Stromal cell of bone marrow (primary cell): ENCODE data around the gene PODN.

ENCODE experiments used
- DNase-seq: peaks from one replicate; pipeline ENCODE4 v3.0.0-alpha.2; 2012; ENCODE audit warnings: low read depth

The PODN gene

DNA sequence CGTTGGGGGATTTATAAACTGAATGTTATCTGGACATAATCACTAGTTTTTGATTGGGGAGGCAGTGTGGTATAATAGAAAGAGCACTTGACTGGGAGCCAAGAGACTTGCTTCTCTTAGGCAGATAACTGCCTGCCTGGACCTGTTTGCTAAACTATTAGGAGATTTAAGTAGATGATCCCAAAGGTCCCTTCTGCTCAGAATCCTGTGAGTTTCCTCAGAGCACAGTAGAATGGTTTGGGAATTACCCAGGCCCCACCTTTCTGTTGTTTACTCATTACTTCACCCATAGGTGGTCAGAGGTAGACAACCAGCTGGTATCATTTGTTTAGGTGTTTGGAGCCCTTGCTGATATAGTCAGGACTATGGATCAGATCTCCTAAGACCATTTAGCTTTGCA is 10.3 kb upstream of the PODN start:
- DNase-seq = no peak

DNA sequence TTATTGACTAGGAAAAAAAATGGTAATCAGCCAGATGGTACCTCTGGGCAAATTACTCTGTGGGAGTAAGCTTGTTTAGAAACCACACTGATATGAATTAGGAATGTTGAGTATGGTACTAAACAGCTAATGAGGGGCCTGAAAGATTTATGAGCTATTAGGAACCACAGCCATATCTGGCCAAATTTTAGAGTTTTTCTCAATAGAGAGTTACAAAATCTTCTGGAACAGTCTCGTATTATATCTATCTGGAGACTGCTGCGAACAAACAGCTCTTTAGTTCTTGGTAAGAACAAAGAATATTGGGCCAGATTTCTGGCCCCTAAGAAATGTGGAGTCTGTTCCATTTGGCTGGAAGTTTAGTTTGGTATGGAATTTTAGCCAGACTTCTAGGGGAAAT is 4.9 kb upstream of the PODN start:
- DNase-seq = no peak

- peak; percentile 81 for DNase-seq
Measured at GRCh38 chr1:53060579-53060978, 1.4 kb upstream of the PODN start.

DNA sequence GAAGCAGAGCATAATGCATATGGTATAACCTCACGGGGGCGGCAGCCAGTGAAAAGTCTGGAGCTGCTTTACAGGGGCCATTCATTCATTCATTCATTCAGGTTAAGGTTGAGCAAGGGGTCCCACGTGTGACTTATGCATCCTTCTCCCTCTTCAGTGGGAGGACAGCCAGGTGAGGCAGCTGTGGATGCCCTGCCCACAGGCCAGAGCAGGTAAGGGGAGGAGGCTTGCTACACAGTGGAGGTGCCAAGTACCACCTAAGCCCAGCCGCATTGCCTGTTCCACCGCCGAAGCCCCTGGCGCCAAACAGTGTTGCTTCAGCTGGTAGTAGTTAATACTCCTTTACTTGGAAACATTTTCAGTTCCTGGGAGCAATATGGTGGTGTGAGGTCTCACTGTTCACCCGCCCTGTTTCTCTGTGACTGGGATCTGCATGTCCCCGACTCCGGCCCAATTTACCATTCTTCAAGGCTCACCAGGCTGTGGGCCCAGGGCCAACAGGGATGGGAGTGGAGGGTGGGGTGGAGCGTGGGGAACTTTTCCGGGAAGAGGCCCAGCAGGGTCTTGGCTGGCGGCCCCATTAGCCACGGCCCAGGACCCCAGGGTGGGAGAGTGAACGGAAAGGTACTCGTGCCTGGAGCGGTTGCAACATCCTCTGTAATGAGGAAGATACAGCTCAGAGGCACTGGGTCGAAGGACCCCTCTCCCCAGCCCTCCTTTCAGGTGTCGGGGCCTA is 722 bp upstream of the PODN start:
- DNase-seq = no peak

- DNase-seq = no peak
Measured at GRCh38 chr1:53062708-53063591, 937 bp downstream of the PODN start.

DNA sequence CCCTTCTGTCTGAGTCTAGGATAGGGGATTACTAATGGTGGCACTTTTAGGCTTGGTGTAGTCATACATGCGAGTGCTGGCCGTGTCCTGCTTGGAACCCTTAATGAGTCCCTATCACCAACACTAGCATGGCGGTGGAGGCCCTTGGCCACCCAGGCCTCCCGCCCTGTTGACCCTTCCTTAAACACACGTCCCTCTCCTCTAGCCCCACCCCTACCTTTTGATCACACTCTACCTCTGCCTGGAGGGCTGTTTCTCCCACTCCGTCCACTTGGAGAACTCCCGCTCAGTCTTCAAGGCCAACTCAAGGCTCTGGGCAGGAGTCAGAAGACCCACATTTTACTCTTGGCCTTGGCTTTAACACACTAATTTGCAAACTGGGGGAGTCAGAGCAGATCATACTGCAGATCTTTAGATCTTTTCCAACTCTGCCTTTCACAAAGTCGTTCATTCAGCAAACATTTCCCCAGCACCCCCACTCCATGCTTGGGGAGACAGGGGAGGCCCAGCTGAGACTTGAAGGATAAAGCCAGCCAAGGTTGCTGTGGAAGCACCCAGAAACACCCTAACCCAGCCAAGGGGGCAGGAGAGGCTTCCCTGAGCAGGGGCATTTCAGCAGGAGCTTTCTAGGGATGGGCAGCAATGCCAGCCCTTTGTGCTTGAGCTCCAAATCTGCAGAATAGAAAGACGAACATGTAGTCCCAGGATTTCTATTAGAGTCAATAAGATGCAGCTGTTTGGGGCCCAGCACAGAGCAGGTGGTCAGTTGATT is 1.9 kb downstream of the PODN start:
- DNase-seq = no peak

DNA sequence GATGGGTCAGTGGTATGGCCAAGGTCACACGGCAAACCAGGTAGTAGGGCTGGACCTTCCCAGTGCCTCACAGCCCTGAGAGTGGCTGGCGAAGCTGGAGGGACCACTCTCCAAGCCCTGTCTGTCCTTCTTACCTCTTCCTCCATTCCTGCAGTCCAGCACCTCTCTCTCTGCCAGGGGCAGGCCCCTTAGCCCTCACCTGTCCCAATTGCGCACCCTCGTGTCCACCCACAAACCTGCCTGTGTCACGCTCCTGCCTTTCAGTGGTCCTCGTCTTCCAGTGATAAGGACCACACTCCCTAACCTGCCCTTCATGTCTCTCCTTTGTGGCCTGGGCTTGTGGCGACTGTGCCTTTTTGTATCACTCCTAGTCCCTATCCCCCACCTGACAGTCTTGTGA is 3.4 kb downstream of the PODN start:
- no peak for DNase-seq

DNA sequence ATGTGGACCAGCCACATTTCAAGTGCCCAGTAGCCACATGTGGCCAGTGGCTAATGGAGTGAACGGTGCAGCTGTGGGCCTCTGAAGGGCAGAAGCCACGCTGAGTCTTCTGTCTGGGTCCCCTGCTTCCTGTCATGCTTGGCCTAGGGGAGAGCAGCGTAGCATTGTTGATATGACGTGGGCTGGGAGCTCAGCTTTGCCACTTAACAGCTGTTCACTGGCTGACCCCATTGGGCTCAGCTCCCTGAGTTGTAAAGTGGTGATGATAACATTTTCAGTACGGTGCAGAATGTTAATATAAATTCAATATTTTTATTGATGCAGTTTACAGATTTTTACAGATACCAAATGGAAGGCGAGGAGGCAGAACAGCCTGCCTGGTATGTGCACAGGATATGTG is 4.5 kb downstream of the PODN start:
- no peak for DNase-seq

DNA sequence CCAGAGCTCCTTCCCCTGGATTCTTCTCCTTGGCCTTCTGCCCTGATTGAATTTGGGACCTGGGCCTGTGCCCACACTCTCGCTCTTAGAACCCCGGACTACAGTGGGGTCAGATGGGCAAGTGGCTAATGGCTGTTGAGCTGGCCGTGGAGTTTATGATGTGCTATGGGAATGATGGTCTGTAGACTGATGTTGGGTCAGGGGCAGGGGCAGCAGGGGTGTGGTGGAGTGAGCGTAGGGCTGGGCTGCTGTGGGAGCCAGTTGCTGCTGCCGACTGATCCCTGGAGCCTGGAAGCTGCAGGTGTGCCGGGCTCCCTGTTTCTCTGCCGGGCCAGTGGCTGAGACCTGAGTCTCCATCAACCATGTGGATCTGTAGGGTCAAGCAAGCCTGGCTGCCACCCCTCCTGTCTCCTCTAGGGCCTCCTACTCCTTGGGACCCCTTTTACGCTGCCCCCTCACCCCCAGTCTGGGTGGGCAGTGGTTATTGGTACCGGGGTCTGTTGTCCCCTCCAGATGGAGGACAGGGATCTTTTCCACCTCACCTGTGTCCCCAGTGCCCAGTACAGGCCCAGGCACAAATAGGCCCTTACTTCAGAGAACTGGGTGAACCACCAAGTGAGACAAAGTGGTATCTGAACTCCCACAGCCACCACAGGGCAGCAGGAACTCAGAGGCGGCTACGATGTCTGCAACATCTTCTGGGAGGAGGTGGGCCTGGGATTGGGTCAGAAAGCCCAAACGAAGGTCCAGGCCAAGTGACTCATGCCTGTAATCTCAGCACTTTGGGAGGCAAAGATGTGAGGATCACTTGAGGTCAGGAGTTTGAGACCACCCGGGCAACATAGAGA is 5.1 kb downstream of the PODN start:
- DNase-seq = no peak

DNA sequence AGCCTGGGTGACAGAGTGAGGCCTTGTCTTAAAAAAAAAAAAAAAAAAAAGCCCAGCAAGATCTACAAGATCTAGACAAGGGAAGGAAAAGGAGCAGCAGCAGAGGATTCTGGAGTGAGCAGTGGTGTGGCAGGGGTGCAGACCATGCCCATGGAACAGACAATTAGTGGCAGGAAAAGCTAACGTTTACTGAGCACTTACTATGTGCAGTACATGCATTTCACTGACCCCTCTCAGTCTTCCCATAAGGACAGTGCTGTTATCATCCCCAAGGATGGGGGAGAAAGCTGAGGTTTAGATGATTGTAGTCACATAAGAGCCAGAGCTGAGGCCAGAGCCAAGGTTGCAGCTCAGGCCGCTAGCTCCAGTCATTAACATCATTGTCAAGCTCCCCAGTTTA is 5.9 kb downstream of the PODN start:
- DNase-seq = no peak

- no peak for DNase-seq
Measured at GRCh38 chr1:53068314-53069099, 6.5 kb downstream of the PODN start.

- DNase-seq = no peak
Measured at GRCh38 chr1:53069265-53069662, 7.3 kb downstream of the PODN start.

- no peak for DNase-seq
Measured at GRCh38 chr1:53069663-53070327, 7.8 kb downstream of the PODN start.

DNA sequence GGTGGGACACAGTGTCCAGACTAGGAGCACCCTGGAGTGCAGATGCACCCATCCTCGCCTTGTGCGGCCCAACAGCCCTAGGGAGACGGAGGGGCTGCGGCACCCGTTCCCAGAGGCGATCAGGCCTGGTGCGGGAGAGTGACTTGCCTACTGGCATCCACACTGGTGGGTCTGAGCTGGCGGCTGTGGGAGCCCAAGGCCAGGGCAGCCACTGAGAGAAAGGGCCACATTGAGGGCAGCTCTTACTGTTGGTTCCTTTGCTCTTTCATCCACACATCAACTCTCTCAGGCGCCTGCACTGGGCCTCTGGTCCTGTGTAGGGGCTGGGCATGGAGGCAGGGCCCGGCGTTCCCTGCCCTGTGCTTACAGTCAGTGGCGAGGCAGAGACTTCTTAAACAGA is 8.6 kb downstream of the PODN start:
- DNase-seq = no peak

GRCh38 chr1:53071167-53071865 is 9.3 kb downstream of the PODN start:
- no peak for DNase-seq

DNA sequence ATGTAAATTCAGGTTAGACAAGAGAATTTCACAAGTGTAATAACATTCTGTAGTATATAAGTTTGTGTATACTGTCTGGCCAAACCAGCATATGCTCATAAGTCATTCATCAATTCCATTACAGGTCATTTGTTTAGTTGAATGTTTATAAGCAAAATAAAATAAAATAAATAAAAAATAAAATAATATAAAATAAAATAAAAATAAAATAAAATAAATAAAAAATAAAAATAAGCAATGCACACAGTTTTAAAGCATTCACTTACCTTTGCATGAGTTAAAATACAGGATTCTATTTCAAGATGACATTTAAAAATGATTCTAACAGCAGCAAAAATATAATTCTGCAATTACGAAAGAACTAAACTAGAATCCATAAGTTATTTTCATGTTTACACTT is 9.9 kb downstream of the PODN start:
- no peak for DNase-seq

- no peak for DNase-seq
Measured at GRCh38 chr1:53073287-53073686, 11.3 kb downstream of the PODN start.

DNA sequence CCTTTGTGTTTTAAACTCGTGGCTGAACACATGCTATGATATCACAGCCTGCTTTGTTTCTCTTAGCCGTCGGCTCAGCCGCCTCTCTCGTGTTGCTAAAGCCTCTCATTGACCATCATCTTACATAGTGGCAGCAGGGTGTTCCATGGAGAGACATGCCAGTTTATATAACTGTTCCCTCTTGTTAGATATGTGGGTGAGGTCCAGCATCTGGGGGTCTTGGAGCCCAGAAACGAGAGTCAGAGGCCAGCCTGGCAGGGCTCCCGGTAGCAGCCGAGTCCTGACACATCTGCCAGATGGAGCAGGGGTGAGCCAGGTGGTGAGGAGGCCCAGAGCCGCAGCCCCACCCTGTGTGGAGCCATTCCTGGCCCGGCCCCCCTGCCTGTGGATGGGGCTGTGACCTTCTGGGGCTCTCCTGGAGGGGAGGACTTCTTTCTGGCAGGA is 11.9 kb downstream of the PODN start:
- DNase-seq = no peak

DNA sequence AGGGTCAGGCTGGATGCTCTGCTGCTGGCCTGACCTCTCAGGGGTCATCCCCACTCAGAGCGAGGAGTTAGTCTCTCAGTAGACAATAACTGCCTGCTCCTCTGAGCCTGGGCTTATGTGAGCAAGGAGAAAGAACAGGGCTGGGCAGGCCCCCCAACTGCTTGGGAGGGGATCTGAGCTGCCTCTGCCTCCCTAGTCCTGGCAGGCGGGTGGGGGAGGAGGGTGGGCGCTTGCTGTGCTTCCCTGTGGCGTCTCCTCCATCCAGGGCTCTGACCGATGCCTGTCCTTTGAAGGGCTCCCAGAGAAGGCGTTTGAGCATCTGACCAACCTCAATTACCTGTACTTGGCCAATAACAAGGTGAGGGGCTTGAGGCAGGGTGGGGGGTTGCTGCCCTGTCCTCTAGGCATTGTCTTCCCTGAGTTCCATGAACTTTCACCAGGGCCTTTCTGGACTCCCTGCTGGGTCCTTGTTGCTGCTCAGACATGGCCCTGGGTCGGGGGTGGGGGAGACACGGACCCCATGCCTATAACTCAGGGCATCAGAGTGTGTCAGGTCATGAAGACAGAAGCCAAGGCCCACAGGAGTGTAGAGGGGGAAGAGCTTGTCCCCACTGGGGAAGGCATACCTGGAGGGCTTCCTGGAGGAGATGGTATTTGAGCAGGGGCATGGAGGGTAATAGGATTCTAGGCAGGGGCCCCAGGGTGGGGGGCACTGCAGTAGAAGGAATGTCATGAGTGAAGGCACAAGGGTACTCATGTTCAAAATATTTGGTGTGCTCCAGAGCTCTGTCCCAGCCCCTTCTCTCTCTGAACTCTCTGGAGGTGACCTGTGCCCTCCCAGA is 12.5 kb downstream of the PODN start:
- no peak for DNase-seq
